Measurements from ENCODE around the gene GINS1.

GINS1 gene

DNA sequence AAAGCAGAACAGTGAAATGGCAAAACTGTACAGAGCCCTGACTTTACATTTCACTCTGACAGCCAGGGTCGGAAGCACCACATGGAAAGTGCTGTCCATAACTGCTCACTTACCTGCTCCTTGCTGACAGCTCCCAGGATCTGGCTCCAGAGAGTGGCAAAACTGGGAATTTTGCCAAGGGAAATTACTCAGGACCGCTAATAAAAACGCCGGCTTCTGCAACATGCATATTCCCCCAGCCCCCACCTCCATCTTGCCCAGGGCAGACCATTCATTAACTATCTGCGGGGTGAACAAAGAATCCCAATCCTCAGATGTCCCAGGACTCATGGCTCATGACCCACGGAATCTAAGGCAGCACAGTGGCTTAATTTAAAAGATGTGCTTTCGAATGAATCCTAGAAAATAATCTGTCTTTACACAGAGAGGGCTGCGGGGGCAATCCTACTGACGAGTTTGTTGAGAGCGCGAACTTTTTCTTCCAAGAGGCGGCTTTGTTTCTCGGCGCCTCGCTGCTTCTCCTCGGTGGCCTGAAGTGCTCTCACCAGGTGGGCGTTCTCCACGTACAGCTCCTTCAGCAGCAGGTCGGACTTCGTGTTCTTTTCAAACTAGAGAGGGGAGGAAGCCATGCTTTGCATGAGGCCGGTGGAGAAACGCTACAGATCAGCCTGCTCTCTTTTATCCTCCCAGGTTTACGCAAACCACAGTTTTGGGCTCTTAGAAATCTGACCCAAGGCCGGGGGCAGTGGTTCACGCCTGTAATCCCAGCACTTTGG, 45.8 kb downstream of the GINS1 start:
- no peaks in the 10 kb centered on the region for H3K9me3 ChIP-seq (ENCODE audit: control insufficient read depth, insufficient read depth, low read length)
- H3K36me3 ChIP-seq (ENCODE audit: control insufficient read depth, insufficient read depth, low read length) = peaks cover 13% of the 10 kb centered on the region
- no CpG with 5 or more reads among the region's 25 CpGs for WGBS (ENCODE audit: insufficient coverage, insufficient read length)
- no peaks in the 10 kb centered on the region for H3K27me3 ChIP-seq (ENCODE audit: control insufficient read depth, insufficient read depth, low read length)
- no peak overlapping the region for H3K4me3 ChIP-seq (ENCODE audit: low read length)
- no peak overlapping the region for H3K27ac ChIP-seq (ENCODE audit: low read length)
- DNase-seq (ENCODE audit: low read depth, low spot score) = no peak
- no peaks in the 10 kb centered on the region for H3K4me1 ChIP-seq (ENCODE audit: control insufficient read depth, insufficient read depth, low read length)

GRCh38 chr20:25454153-25454900, 46.9 kb downstream of the GINS1 start:
- no peaks in the 10 kb centered on the region for H3K4me1 ChIP-seq (ENCODE audit: control insufficient read depth, insufficient read depth, low read length)
- no peaks in the 10 kb centered on the region for H3K9me3 ChIP-seq (ENCODE audit: control insufficient read depth, insufficient read depth, low read length)
- no CpG with 5 or more reads among the region's 15 CpGs for WGBS (ENCODE audit: insufficient coverage, insufficient read length)
- H3K27ac ChIP-seq (ENCODE audit: low read length) = no peak overlapping the region
- H3K4me3 ChIP-seq (ENCODE audit: low read length) = no peak overlapping the region
- DNase-seq (ENCODE audit: low read depth, low spot score) = no peak
- peaks cover 16% of the 10 kb centered on the region for H3K36me3 ChIP-seq (ENCODE audit: control insufficient read depth, insufficient read depth, low read length)
- H3K27me3 ChIP-seq (ENCODE audit: control insufficient read depth, insufficient read depth, low read length) = no peaks in the 10 kb centered on the region

DNA sequence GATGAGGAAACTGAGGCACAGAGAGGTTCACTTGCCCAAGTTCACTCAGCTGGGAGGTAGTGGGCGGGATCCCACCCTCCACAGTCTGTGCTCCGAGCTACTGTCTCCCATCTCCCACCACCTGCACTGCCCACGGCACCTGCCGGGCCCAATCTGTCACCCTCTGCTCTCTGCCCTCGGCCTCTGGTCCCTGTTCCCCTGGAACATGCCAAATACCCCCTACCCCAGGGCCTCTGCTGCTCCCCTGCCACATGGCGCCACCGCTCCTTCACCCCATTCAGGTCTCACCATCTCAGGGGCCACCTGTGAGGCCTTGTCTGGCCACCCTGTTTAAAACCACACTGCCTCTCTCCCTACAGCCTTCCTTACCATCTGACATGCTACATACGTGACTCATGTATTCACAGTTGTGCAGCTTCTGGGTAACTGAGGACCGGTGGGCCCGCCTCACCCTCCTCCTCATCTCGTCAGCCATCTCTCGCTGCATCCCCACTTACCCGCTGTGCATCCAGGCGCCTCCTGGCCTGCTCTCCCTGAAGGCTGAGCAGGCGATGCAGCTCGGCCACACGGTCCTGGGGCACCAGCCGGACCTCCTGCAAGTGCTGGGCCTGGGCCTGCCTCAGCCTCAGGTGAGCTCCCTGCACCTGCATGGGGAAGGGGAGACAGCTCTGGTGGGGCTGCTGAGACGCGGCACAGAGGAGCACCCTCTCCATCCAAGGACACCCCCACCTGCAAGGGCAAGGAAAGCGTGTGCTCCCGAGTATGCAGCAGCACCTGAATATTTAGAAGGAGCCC, 50.6 kb downstream of the GINS1 start:
- Histone ChIP-seq H3K27ac (ENCODE audit: low read length) (no peak overlapping the region), H3K4me3 (ENCODE audit: low read length) (no peak overlapping the region), H3K4me1 (ENCODE audit: control insufficient read depth, insufficient read depth, low read length) (no peaks in the 10 kb centered on the region), H3K9me3 (ENCODE audit: control insufficient read depth, insufficient read depth, low read length) (no peaks in the 10 kb centered on the region), H3K36me3 (ENCODE audit: control insufficient read depth, insufficient read depth, low read length) (peaks cover 22% of the 10 kb centered on the region), H3K27me3 (ENCODE audit: control insufficient read depth, insufficient read depth, low read length) (no peaks in the 10 kb centered on the region)
- WGBS (ENCODE audit: insufficient coverage, insufficient read length) = no CpG with 5 or more reads among the region's 22 CpGs
- DNase-seq (ENCODE audit: low read depth, low spot score) = no peak

GRCh38 chr20:25459111-25459830, 51.8 kb downstream of the GINS1 start:
- Histone ChIP-seq H3K9me3 (ENCODE audit: control insufficient read depth, insufficient read depth, low read length) (no peaks in the 10 kb centered on the region), H3K27ac (ENCODE audit: low read length) (no peak overlapping the region), H3K4me3 (ENCODE audit: low read length) (no peak overlapping the region), H3K36me3 (ENCODE audit: control insufficient read depth, insufficient read depth, low read length) (peaks cover 25% of the 10 kb centered on the region), H3K27me3 (ENCODE audit: control insufficient read depth, insufficient read depth, low read length) (no peaks in the 10 kb centered on the region), H3K4me1 (ENCODE audit: control insufficient read depth, insufficient read depth, low read length) (no peaks in the 10 kb centered on the region)
- WGBS (ENCODE audit: insufficient coverage, insufficient read length) = no CpG with 5 or more reads among the region's 20 CpGs
- DNase-seq (ENCODE audit: low read depth, low spot score) = no peak

DNA sequence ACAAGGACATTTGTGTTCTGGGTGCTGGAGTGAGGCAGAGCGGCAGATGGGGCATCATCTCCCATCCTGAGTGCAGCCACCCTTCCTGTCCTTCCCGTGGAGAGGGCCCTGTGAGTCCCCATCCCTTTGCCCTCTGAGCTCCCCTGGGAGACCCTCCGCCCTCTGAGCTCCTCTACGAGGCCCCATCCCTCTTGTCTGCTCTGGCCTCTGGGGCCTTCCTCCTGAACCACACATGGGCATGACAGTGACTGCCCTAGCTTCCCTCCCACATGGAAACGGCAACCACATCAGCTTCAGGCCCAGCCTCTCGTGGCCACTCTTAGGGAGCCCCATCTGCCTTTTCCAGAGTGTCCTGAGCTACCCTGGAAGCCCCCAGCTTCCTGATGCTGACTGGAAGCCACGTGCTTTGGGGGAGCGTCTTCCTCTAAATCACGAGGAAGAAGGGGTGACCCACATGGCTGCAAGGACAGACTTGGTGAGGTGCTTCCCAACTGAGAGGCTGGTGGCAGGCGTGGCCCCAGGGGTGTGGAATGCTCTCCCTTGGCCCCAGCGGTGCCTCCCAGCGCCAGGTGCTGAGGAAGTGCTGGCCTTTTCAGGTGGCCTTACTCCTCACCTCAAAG, 52.6 kb downstream of the GINS1 start:
- no peak for DNase-seq (ENCODE audit: low read depth, low spot score)
- no peak overlapping the region for H3K27ac ChIP-seq (ENCODE audit: low read length)
- no peaks in the 10 kb centered on the region for H3K9me3 ChIP-seq (ENCODE audit: control insufficient read depth, insufficient read depth, low read length)
- H3K4me3 ChIP-seq (ENCODE audit: low read length) = no peak overlapping the region
- no CpG with 5 or more reads among the region's 12 CpGs for WGBS (ENCODE audit: insufficient coverage, insufficient read length)
- H3K36me3 ChIP-seq (ENCODE audit: control insufficient read depth, insufficient read depth, low read length) = peaks cover 29% of the 10 kb centered on the region
- no peaks in the 10 kb centered on the region for H3K27me3 ChIP-seq (ENCODE audit: control insufficient read depth, insufficient read depth, low read length)
- no peaks in the 10 kb centered on the region for H3K4me1 ChIP-seq (ENCODE audit: control insufficient read depth, insufficient read depth, low read length)

DNA sequence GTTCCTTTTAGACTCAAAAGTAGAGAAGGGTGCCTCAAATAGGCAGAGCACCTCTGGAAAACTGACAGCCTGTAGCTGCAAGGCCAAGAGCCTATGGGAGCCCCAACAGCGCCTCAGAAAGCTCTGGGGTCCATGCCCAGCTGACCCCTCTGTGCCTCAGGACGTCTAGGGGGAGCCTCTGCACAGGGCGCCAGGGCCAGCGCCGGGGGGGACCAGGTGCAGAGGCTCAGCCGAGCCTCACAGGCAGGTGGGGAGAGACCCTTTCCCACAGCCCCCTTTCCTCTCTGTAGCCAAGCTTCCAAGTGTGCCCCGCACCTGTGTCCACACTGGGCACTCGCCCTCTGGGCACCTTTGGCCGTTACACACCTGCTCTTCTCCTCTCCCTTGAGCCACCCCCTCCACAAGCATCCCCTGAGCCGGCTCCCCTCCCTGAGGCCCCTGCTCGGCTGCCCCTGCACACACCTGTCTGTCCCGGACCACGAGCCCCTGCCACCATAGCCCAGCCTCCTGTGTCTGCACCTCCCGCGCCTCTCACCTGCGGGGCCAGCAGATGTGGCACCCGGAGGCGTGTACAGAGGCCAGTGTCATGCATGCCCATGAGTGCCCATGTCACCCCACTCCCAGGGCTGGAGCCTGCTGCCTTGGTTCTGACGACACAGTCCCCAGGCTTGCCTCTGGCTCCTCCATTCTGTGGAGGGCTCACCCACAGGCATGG, 53.2 kb downstream of the GINS1 start:
- WGBS (ENCODE audit: insufficient coverage, insufficient read length) = no CpG with 5 or more reads among the region's 19 CpGs
- H3K9me3 ChIP-seq (ENCODE audit: control insufficient read depth, insufficient read depth, low read length) = no peaks in the 10 kb centered on the region
- no peaks in the 10 kb centered on the region for H3K4me1 ChIP-seq (ENCODE audit: control insufficient read depth, insufficient read depth, low read length)
- no peak overlapping the region for H3K27ac ChIP-seq (ENCODE audit: low read length)
- no peaks in the 10 kb centered on the region for H3K27me3 ChIP-seq (ENCODE audit: control insufficient read depth, insufficient read depth, low read length)
- peaks cover 24% of the 10 kb centered on the region for H3K36me3 ChIP-seq (ENCODE audit: control insufficient read depth, insufficient read depth, low read length)
- no peak for DNase-seq (ENCODE audit: low read depth, low spot score)
- no peak overlapping the region for H3K4me3 ChIP-seq (ENCODE audit: low read length)

GRCh38 chr20:25461281-25461650, 53.8 kb downstream of the GINS1 start:
- Histone ChIP-seq H3K4me3 (ENCODE audit: low read length) (no peak overlapping the region), H3K27me3 (ENCODE audit: control insufficient read depth, insufficient read depth, low read length) (no peaks in the 10 kb centered on the region), H3K9me3 (ENCODE audit: control insufficient read depth, insufficient read depth, low read length) (no peaks in the 10 kb centered on the region), H3K4me1 (ENCODE audit: control insufficient read depth, insufficient read depth, low read length) (no peaks in the 10 kb centered on the region), H3K36me3 (ENCODE audit: control insufficient read depth, insufficient read depth, low read length) (peaks cover 24% of the 10 kb centered on the region), H3K27ac (ENCODE audit: low read length) (no peak overlapping the region)
- DNase-seq (ENCODE audit: low read depth, low spot score) = no peak
- WGBS (ENCODE audit: insufficient coverage, insufficient read length) = no CpG with 5 or more reads among the region's 9 CpGs

DNA sequence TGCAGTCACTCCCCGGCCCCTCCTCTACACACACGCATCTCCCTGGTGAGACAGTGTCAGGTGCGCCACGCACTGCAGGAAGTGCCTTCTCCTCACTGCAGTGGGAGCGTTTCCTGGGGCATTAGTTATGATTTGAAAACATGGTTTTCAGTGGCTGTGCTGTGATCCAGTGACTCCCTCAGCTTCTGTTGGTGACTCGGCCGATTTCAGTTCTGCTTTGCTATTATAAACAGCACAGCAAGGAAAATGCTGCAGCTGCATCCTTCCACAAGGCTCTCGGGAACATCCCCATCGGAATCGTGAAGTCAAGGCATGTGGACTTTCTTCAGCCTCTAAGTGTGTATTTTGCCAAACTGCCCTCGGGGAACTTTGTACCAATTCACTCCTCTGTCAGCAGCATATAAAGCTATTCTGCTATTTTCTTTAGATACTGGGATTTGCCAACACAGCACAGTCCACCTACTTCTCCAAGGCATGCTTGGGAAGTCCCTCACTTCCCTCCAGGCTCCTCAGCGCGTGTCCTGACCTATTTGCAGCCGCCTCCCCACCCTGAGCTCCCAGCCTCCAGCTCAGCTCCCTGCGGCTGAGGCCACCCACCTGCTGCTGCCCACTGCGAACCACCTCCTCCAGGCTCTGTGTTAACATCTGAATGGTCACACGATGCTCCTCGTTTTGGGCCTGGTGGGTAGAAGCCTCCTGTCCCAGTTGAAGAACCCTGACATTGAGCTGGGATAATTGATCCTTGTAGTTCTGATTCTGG, 54.5 kb downstream of the GINS1 start:
- Histone ChIP-seq H3K27ac (ENCODE audit: low read length) (no peak overlapping the region), H3K27me3 (ENCODE audit: control insufficient read depth, insufficient read depth, low read length) (no peaks in the 10 kb centered on the region), H3K36me3 (ENCODE audit: control insufficient read depth, insufficient read depth, low read length) (peaks cover 24% of the 10 kb centered on the region), H3K4me1 (ENCODE audit: control insufficient read depth, insufficient read depth, low read length) (no peaks in the 10 kb centered on the region), H3K9me3 (ENCODE audit: control insufficient read depth, insufficient read depth, low read length) (no peaks in the 10 kb centered on the region), H3K4me3 (ENCODE audit: low read length) (no peak overlapping the region)
- no peak for DNase-seq (ENCODE audit: low read depth, low spot score)
- WGBS (ENCODE audit: insufficient coverage, insufficient read length) = no CpG with 5 or more reads among the region's 18 CpGs

All from iPS DF 6.9 (cell line).